GM18520 (cell line): ENCODE results near the gene SCTR.

Experiments
- ATAC-seq: cut with Tn5 transposase; IDR thresholded peaks from one replicate; pipeline ENCODE4 v1.9.1; 2021; ENCODE audit not compliant: unreplicated experiment

Gene SCTR

DNA sequence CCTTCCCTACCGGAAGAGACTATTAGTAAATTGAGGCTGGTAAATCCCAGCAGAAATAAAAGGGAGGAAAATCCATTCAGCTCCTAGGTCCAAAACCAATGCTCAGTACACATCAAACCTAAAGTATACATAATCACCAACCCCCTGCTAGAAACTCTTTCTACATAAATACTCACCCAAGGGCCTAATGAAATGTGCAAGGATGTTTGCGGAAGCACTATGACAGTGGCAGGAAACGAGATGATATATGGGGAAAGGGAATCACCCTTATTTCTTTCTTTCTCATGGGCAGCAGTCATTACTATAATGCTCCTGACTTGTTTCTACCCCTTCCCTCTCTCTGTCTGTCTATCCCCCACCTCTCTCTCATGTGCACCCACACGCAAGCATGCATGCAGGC, 1.3 kb upstream of the SCTR start:
- no peak for ATAC-seq

DNA sequence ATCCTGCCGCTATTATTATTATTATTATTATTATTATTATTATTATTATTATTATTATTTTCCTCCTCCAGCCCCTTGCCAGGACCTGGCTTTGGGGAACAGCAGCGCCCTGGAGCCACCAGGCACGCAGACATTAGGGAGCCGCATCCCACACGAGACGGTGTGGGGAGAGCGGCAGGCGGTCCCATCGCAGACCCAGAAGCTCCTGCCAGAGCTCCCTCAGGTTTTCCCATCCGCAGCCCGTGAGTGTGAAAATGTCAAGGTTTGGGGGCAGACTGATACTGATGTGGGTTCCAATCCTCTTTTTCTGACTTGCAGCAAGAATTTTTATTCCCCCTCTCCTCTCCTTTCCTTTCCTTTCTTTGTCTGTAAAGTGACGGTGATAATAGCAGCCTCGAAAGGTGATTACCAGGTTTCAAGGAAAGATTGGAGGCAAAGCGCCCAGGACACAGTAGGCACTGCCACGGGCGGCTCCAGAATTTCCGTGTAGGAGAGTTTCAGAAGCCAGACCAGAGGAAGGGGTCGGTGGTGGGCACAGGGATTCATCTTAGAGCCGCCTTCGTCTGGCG, 816 bp downstream of the SCTR start:
- ATAC-seq, result no peak

DNA sequence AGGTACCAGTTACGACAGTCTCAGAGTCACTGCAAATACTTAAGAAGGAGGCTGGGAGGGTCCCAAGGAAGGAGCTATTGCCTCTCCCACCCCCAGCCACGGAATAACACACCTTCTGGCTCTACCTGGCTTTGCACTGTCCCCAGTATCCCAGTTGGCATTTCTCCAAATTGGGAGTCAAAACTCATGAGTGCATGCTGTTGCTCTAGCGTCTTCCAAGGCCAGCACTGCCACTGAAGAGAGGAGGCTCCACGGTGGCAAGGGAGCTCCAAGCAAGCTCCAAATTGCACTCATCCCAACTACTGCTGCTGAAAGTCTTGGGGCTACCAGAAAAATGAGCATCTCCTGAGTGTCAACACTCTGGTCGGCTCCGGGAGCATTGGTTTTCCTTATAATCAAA, 1.6 kb downstream of the SCTR start:
- ATAC-seq, result no peak

DNA sequence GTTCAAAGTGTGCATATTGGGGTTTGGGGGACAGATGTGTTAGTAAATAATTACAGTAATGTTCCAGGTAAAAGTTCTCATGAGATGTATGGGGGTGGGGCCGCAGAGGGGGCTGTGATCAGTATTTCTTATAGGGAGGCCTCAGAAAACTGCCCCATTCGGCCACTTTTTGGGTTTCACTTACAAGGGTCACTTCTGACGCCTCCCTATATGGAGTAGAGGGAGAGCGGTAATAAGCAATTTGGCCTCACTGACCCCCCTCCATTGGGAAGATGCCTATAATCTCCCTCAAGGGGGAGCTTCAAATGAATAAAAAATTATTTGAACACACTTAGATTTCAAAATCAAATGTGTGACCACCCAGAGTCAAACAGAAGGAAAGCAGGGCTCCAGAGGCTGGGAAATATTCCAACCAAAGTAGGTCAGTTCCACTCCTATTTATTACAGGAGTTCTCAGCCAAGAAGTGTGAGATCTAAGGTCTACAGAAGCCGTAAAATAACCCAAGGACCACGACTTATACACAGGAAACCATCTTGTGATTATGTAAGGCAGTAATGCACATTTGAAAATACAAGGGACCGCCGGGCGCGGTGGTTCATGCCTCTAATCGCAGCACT, 2.7 kb downstream of the SCTR start:
- no peak for ATAC-seq

DNA sequence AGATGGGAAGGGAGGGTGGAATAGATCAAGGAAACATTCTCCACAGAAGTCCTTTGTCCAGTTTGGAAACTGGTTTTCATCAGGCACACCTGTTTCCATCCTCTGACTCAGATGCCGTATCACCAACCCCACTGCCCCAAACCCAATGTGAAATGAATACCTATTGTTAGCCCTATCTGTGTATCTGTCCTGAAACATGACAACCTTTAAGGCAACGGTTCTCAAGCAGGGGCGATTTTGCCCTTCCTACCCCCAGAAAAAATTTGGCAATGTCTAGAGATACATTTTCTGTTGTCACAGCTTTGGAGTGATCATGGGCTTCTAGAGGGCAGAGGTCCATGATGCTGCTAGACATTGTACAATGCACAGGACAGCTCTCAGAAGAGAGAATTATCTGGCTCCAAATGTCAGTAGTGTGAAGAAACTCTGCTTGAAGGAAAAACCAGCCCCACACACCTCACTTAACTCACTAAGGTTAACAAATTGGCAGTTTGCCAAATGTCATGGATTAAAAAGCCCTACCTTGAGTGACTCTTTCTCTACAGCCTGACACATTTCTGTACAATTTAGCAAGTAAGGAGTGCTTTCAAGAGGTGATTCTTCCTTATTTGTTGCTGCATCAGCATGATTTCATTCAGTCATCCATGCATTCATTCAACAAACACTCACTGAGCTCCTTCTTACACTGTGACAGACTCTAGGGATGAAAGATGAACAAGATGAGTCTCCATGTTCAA, 3.4 kb downstream of the SCTR start:
- ATAC-seq, result no peak

DNA sequence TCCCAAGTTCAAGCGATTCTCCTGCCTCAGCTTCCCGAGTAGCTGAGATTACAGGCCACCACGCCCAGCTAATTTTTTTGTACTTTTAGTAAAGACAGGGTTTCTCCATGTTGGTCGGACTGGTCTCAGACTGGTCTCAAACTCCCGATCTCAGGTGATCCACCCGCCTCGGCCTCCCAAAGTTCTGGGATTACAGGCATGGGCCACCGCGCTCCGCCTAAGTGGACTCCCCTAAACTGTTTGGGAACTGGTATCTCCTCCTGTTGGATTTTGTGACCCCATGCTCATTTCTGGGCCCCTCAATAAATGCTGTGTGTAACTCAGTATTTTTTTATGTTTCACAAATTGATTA, 5.2 kb downstream of the SCTR start:
- ATAC-seq, result no peak

DNA sequence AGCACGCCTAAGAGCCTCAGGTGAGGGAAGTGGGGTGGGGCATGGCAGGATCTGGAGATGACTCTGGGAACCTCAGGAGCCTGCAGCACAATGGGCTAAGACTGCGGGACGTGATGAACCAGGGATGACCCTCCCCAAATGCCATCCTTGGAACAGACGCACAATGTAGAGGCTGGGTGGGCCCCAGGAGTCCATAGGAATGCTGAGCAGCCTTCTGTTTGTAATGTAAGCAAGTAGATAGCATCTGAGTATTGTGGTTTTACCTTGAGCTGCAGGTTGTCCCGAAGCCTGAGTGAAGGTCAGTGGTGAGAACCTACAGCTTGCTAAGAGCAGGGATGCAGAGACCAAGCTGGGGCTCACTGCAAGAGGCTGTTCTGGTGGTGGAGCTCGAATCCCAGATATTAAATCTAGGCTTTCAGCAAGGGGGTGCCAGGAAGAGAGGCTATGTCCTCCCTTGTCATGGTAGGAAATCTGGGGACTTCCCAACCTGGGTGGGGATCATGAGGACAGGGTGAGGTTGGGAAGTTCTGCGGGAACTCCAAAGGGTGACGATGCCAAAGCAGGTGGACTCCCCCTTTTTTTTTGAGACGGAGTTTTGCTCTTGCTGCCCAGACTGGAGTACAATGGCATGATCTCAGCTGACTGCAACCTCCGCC, 5.8 kb downstream of the SCTR start:
- no peak for ATAC-seq

DNA sequence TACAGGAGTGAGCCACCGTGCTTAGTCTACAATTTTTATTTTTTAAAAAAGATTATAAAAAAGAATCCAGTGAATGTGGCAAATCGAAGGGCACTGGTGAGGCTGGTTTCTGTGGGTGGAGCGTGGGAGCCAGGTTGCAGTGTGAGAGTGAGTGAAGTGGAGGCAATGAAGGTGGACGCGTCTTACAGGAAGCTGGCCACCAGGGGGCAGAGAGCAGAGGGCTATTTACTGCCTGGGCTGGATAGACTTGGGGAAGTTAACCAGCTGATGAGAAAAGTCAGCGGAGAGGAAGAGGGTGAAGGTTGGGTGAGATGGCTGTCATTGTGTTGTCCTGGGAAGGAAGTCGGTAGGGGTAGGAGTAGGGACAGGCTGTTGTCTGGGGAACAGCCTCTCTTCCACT, 6.8 kb downstream of the SCTR start:
- no peak for ATAC-seq

DNA sequence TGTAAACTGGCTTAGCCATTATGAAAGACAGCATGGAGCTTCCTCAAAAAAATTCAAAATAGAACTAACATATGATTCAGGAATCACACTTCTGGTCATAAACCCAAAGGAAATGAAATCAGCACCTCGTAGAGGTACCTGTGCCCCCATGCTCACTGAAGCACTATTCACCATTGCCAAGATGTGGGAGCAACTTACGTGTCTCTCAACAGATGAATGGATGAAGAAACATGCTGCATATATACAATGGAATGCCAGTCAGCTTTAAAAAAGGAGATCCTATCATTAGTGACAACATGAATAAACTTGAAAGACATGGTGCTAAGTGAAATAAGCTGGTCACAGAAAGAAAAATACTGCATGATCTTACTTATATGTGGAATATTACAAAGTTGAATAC, 8.2 kb downstream of the SCTR start:
- no peak for ATAC-seq

DNA sequence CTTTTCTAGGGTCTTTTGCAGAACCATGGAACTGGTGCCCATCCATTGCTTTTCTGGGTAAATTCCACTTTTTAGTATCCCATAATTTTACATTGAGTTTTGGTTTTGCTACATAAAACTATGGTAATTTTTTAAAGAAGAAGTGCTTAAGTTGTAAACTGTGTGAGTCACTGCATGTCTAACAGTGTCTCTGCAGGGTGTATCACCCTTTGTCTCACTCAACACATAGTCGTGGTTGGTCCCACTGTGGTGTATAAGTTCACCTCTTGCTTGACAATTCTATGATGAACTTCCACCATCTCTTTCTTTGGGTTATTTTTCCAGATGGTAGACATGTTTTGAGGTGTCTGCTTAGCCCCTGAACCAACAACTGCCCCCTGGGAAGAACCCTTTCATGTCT, 10.5 kb downstream of the SCTR start:
- no peak for ATAC-seq

DNA sequence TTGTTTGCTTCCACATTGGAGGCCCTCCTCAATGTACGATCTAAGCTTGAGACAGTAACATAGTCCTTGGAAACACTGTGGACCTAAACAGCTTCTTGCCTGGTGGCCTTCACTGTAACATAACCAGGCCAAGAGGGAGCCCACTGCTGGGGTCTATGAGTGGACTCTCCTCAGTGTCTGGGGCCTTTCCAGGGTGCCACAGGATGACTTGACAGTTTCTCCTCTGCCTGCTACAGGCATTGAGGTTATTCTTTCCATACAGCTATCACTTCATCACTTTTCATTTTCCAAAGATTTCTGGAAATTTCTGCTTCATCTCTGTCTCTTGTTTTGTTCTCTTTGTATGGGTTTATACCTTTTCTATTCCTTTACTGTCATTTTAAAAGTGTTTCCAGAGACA, 11.3 kb downstream of the SCTR start:
- no peak for ATAC-seq

DNA sequence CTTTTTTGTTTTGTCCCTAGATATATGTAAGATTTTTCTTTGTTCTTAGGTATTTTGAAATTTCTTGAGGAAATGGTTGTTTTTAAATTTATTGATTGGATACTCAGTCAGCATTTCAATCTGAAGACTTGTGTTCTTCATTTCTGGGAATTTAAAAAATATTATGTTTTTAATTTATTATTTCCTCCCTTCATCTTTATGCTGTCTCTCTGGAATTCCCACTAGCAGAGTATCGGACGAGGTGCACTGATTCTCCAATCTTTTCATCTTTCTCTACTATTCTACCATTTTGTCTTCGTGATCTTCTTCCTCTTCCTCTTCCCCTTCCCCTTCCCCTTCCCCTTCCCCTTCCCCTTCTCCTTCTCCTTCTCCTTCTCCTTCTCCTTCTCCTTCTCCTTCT, 12.3 kb downstream of the SCTR start:
- ATAC-seq, result no peak

DNA sequence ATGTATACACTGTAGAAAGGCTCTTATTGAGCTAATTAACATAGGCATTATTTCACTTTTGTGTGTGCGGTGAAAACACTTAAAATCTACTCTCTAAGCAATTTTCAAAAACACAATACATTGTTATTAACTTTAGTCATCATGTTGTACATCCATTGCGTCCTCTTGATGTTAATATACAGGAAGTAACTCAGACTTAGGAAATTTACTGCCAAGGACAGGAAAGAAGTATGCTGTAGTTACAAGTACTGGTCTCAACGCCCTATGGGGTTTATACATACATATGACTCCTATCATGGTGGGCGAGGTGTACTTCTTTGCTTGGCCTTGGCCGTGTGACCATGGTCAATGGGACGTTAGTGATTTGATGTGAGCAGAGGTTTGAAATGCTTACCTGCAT, 15.5 kb downstream of the SCTR start:
- no peak for ATAC-seq

DNA sequence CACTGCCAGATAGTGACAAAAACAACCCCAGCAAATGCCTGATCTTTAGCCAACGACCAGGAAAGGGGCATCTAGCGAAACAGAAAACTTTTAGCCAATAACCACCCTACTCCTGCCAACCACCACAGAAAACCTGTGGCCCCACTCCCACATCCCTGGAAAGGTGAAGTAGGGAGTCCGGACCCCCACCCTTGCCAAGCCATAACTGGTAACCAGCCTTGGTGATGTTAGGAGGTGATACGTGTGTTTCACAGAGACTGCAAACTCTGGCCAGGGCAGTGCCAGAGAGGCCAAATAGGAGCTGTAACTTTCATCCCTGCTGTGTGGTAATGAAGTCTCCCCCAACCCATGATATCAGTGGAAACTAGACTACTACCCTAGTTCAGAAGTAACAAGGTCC, 27.6 kb downstream of the SCTR start:
- ATAC-seq, result no peak

DNA sequence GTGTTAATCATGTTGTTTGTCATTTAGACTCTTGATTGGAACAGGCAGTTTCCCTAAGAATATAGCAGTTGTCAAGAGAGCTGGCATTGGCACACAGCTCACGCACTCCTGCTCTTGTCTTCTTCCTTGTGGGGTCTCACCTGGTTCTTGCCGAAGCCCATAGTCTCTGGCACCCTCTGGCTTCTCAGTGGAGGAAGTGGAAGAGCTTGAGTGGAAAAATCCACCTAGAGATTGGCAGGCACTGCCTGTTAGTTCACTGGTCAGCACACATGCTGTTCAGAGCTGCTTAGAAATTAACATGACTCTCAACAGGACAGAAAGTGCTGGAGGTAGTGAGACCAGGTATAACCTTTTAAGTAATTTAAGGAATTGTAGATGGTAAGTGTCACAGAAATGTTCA, 28.3 kb downstream of the SCTR start:
- ATAC-seq, result no peak

DNA sequence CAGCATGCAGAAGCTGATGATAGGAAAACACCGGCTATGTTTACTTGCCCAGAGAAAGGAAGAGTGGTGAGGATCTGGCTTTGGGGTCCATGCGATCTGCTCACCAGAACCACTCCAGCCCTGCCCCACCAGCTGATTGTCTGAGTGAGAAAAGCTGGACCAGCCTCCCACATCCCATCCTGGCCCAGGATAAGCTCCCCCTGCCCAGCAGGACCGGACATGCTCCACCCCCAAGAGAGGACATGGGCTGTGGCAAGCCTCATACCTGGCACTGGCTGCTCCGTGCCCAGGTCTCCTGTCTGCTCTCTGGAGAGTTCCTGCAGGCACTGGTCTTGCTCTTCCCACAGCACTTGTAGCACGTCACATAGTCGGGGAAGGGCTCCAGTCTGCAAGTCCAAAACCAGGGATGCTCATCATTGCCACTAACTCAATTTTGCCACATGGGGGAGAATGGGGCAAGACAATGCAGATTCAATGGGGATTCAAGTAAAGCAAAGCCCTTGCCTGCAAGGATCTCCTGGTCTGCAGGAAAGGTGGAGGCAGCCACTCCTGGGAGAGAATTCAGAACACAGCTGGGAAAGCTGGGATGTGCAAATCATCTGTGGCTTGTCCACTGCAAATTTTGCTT, 30.0 kb downstream of the SCTR start:
- no peak for ATAC-seq

DNA sequence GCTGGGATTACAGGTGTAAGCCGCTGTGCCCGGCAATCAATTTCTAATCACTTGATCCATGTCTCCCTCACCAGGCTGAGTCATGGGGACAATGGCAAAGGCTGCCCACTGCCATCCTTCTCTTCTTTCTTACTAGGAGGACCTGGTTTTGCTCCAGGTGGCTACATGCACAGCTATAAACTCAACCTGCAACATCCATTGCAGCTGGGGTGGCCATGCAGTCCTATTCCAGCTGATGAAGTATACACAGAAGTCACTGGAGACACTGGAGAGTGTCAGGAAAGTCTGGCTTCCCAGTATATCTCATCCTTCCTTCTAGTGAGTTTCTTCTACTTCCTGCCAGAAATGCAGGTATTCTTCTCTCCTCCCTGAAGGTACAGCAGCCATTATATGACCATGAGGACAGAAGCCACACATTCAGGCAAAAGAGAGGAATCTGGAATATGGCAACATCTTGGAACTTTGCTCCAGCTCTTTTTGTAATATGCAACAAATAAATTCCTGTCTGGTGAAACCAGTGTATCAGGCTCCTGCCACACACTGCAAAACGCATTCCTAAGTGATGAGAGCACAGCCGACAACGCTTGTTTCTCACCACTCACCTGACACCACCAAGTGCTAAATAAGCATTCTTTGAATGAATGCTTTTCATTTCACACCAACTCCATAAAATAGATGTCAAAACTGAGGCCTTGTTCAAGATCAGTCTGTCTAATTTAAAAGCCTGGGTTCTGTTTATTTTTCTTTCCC, 32.3 kb downstream of the SCTR start:
- ATAC-seq, result no peak

DNA sequence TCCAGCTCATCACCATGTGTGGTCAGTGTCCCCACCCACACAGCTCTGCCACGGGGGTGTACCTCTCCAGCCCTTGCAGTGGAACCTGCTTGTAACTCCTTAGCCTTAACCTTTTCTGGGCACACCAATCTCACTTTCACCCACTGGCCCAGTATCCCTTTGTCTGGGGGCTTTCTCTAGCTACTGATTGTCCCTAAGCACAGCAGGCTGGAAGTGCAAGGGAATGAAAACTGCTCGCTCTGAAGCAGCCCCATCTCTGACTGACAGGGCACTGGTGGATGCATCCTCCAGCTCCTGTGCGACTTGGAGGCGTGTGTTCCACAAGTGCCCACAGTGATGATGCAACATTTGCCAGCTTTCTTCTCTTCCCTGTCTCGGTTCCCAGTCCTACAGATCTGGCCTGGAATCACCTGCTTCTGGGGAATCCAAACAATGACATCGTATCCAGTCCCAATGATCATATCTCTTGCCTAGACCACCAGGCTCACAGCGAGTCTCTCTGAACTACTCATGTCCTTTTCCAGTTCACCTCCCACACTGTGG, 33.6 kb downstream of the SCTR start:
- ATAC-seq, result no peak

DNA sequence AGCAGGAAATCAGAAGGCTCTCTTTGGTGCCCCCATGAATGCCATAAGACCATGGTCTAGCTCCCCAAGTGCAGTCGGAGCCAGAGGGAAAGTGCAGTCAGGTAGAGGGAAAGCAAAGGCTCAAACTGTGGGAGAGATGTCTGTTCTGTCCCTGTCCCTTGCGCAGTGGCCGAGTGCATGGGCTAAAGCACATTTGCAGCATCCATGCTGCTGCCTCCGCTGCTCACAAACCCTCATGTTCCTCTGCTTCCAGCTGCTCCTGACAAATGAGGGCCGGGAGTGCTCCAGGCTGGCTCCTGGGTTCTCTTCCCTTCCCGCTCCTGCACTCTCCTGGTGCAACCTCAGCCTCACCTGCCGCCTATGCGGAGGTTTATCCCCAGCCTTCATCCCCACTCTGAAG, 34.2 kb downstream of the SCTR start:
- ATAC-seq, result no peak

DNA sequence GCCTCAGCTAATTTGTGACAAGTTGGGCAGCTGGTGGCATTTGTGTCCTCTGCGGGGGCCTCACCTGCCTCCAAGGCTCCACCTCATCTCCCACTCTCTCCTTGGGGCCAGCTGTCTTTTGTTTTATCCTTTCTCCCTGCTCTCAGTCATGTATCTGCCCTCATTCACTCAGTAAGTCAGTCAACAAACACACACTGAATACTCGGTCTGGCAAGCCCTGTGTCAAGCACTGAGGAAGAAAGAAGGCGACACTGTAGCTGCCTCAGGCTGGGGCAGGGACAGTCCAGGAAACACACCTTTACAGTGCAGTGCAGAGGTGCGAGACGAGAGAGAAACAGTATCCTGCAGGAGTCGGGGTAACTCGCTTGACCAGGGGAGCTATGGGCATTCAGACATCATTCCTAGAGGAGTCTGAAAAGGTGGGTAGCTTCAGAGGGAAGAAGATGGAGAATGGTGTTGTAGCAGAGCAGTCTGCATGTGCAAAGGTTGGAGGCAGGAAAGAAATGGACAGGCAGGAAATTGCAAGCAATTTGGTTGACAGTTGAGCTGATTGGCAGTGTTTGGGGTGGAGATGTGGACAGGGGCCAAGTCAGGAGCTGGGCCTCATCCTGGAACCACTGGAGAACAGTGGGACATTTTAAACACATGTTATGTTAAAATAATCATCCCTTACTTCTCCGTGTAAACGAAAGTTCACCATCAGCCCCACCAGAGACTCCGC, 34.9 kb downstream of the SCTR start:
- no peak for ATAC-seq
